GM19328 (cell line): ENCODE results near the gene HELB.
A peak's percentile ranks its signal among the peaks of the same experiment; 100 is the strongest.

Source experiments
- ATAC-seq: cut with Tn5 transposase; IDR thresholded peaks from one replicate; pipeline ENCODE4 v1.9.1; 2021; ENCODE audit warnings: mild to moderate bottlenecking, moderate library complexity; ENCODE audit not compliant: unreplicated experiment

The HELB gene

DNA sequence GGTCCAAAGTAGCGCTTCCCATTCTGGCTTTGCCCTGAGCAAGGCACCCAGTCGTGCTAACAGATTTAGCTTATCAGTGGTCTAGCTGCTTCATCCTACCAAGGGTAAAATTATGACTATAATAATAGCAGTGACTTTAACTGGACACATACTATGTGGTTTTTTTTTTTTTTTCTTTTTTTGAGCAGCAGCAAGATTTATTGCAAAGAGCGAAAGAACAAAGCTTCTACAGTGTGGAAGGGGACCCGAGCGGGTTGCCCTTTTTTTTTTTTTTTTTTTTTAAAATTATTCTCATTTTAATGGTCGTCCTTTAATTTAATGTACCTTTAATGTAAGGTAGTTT is 505 bp downstream of the HELB start:
- no peak for ATAC-seq

DNA sequence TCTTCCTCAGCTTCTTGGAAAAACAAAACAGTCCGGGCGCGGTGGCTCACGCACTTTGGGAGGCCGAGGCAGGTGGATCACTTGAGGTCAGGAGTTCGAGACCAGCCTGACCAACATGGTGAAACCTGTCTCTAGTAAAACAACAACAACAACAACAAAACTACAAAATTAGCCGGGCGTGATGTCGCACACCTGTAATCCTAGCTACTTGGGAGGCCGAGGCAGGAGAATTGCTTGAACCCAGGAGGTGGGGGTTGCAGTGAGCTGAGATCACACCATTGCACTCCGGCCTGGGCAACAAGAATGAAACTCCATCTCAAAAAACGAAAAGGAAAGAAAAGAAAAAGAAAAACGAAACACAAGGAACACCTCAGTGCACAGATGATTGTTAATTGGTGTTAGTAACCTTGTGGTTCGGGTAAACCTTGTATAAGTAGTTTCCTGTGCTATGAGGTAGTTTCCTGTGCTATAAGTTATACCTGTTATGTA is 1.1 kb downstream of the HELB start:
- peak; percentile 34 for ATAC-seq

DNA sequence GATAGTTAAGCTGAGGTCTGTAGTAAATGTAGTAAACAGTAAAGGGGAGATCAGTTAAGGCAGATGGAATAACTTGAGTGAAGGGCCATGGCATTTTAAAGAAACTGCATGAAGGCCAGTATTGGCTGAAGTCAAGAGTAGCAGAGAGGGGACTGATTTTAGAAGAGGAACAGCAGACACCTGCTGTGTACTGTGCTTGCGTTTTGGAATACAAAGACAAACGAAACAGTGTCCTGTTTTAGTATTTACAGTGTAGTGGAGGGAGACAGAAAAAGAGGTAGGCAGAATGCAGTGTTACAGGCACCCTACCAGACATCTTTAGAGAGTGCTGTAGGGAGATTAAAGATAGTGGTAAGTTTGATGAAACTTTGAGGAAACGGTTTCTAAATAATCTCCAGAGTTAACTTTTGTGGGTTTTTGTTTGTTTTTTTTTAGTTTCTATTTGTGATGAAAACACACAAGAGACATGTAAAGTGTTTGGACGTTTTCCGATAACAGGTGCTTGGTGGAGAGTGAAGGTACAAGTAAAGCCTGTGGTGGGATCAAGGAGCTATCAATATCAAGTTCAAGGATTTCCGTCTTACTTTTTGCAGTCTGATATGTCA is 2.1 kb downstream of the HELB start:
- ATAC-seq: no peak

DNA sequence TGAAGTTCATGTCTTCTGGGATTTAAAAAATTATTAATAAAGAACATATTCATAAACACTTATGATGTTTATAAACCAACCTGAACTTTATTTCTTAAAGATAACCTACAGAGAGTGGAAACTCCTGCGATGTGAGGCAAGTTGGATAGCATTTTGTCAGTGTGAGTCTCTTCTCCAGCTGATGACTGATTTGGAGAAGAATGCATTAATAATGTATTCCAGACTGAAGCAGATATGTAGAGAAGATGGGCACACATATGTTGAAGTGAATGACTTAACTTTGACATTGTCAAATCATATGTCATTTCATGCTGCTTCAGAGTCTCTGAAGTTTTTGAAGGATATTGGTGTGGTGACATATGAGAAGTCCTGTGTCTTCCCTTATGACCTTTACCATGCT is 7.3 kb downstream of the HELB start:
- ATAC-seq: no peak

DNA sequence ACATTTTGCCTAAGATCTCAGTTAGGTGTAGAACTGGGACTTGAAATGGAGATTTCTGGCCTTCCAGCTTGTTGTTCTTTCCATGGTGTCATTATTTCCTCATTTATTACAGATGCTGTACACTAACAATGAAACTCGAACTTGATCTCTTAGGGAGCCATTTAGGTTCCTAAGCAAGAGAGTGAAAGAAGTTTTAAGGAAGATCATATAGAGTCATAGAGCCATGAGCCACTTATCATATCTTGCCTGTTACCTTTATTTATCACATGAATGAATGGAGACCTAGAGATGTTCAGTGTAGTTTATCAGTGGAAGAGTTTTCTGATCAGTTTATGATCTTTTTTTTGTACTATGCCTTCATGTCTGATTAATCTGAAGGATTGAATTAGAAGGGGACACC is 9.9 kb downstream of the HELB start:
- ATAC-seq: no peak

DNA sequence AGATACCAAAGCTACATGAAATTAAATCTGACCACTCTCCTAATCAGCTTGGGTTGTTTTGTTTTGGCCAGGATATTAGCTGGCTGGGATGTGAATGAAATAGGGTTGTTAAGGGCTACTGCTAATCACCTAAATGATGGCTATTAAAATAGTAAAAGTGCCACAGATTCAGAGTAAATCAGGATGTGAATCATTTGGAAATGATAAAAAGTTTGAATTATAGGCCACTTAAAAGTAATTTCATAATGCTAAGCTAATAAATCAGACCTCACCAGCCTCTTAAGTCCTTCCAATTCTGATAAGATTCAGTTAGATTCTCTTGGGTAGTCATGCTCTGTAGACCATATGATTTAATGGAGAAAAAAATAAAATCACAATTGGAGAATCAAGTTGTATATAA is 12.0 kb downstream of the HELB start:
- ATAC-seq: no peak

DNA sequence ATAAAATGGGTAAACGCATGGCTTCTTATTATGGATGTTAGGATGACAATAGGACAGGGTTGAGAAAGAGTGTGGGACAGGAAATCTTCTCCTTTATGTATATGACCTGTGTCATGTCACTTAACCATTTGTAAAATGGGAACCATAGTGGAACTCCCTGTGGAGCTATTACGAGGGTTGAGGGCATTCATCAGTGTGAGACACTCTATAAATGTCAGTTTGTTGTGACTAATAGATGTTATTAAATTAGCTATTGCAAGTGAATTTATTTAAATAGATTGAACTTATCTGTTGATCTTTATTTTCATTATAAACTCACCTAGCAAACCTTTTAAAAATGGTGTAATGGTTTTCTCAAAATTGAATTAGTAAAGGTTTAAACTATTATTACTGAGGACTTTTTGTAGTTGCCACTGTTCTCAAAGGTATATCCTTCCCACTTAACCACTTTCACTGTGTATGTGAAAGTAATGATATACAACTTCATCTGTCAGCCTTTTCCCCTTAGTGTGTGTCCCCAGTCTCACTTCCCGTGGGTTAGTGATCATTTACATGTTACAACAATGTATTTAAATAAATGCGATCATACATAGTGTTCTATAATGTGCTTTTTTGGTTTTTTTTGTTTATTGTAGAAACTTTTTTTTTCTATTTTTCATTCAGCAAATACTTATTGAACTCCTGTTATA is 17.1 kb downstream of the HELB start:
- no peak for ATAC-seq

DNA sequence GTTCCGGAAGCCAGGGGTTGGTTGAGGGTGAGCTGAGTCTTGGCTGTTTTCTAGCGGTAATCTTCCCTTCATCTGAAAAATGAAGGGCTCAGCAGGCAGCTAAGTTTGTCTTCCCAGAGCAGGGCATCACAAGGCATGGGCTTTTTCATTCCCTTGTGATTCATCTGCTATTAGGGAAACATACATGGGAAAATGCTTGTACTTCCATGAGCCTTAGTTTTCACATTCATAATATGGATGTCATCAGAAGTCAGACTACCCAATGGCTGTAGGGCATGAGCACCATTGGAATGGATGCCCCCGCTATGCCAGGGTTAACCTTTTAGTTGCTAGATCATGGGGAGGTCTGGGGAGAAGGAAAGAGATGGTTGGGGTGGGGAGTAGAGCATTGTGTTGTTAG is 18.7 kb downstream of the HELB start:
- ATAC-seq: no peak

DNA sequence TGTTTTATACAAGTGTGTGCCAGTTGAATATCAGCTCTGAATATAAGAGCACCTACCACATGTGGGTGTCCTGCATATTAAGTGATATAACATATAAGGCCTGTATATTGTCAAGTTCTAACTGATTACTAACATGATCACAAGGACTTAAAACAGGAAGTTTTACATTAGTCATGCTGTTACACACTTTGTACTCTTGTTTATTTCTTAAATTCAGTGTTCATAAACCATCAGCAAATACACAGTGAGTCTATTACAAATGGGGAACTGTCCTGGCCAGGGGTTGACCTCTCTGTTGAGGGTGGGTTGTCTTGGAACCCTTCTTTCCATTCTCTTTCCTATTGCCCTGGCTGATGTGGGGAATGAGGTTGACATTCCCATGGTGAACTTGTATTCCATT is 19.1 kb downstream of the HELB start:
- ATAC-seq: no peak

DNA sequence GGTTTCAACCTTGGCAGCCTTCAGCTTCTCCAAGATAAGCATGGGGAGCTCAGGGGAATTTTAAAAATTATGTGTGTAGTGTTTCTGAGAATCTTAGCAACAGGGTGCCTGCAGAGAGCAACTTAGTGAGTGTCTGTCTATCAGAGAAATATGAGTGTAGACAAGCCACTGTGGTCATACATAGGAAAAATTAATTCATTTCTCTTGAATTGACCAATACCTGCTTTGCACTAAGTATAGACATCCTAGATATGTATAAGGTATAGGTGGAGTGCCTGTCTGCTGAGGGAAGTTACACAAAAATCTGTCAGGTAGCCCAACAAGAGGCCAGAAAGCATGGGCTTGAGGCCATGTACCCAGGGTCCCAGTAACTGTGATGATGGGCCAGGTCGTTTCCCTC is 20.7 kb downstream of the HELB start:
- ATAC-seq: no peak

DNA sequence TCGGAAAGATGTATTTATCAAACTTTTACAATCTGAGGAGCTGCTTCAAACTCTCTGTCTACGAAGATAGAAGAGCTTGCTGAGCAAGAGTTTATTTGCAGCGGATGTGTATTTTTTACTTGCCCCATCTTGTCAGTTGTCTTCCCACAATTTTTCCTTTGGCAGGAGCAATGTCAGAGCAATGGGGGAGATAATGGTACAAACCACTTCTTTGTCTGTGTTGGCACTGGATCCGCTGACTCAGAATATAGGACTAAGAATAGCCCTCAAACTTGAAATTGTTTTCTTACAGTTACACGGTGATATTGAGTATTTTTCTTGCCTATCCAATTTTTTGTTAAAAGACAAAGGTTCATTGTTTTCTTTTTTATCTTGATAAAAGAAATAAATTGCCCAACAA is 27.6 kb downstream of the HELB start:
- no peak for ATAC-seq

DNA sequence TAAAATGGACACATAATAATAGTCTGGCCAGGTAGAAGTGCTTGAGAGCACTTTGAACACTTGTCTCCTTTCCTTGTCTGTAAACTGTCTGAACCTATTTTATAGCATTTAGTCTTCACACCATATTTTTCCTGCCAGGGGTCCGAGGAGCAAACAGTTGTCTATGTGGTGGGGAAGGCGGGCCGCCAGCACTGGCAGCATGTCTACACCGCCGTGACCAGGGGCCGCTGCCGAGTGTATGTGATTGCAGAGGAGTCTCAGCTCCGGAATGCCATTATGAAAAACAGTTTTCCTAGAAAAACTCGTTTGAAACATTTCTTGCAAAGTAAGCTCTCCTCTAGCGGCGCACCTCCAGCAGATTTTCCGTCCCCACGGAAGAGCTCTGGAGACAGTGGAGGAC is 28.7 kb downstream of the HELB start:
- ATAC-seq: no peak

DNA sequence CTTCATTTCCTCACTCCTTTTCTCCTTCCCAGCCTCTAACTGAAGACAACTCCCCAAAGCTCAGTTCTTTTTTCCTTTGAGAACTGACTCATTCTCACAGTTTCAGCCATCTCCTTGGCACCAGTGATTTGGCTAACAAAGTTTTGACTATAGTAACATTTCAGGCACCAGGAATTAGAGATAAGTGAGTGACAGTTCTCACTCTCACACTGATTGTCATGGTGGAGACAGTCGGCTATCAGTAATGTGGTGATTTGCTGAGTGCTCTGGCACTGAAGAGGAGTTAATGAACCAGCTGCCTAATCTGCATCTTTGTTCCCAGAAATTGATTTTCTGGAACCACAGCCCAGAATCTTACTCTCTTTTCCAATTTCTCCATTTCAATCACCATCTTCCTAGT is 29.5 kb downstream of the HELB start:
- no peak for ATAC-seq

DNA sequence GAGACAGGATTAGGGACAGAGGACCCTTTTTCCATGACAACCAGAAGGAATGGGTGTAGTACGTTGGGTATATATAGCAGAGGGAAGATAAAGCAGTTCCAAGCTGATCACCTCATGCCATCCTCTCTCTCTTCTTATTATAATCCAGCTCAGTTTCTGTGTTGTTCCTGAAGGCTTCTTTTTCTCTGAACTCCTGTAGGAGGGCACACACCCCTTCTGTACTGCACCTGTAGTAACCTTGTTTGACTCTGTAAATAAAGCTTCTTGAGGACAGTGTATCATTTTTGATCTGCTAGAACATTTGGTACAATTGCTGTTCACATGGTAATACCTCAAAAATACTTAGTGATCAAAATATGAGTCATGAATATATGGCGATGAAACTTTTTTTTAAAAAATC is 33.5 kb downstream of the HELB start:
- ATAC-seq: no peak

DNA sequence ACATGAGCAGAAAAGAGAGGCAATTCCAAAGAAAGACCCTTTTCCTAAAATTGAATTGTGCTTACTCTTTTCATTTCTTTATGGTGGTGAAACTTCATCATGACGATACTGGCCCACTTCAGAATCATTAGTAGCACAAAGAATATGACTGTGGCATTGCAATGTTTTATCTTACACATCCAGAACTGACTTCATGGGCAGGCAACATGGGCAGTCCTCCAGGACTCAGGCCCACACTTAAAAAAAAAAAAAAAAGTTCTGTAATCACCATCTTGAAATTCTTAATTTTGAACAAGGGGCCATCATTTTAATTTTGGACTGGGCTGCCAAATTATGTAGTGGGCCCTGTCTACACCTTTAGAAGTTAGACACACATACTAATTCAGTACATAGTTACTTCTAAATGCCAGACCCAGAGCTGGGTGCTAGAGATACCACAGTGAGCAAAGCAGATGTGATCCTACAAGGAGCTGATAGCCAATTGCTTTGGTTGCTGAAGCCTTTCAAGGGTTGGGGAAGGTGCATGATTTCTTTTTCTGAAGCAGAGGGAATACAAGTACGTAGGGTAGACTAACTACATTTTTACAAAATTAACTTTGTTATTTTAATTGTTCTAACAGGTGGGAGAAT is 35.2 kb downstream of the HELB start:
- no peak for ATAC-seq

DNA sequence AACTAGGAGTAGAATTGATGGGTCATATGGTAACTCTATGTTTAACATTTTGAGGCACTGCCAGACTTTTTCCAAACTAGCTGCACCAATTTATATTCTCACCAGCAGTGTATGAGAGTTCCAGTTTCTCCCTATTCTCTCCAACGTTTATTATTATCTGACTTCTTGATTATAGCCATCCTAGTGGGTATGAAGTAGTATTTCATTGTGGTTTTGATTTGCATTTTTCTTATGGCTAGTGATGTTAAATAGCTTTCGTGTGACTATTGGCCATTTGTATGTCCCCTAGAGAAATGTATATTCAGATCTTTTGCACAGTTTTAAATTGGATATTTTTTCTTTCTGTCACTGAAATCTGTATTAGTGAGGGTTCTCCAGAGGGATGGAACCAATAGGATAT is 37.8 kb downstream of the HELB start:
- ATAC-seq: no peak

DNA sequence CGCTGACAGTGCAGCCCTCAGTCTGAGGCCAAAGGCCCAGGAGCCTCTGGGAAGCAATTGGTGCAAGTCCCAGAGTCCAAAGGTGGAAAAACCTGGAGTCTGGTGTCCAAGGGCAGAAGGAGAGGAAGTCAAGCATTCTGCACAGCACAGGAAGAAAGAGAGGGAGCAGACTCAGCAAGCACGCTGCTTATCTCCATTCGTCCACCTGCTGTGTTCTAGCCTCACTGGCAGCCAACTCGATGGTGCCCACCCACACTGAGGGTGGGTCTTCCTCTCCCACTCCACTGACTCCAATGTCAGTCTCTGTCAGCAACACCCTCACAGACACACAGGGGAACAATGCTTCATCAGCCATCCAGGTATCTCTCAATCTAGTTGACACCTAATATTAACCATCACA is 38.8 kb downstream of the HELB start:
- ATAC-seq: no peak

DNA sequence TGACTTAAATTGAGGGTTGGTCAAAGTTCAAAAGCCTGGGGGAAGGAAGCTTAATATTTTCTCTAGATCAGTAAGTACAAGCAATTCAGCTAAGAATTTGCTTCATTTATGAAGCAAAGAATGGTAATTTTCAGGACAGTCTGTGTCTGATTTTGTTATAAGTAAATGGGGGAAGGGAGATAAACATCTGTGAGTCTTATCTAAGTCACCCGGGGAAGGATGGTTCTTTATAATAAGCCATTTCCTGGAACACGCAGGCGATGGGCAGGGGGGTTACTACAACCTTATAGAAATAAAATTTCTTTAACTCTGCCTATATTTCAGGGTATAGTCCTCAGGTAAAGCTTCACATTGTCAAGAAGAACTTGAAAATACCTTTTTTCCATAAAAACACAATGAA is 42.9 kb downstream of the HELB start:
- no peak for ATAC-seq

DNA sequence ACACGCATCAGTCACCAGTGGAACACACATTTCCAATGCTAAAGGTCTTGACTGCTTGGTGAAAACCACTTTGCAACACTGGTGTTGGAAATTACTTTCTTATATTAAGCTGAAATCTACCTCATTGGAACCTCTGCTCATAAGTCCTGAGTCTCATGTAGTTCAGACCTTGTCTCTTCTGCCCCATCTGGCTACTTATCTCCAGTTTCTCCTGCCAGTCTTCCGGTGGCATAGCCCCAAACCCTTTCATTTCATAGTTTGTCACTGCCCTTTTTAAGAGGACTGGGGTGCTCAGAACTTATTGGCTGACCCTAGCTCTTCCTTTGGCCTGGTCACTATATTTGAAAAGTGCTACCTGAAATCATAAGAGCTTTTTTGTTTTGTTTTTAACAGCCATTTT is 43.7 kb downstream of the HELB start:
- ATAC-seq: no peak

DNA sequence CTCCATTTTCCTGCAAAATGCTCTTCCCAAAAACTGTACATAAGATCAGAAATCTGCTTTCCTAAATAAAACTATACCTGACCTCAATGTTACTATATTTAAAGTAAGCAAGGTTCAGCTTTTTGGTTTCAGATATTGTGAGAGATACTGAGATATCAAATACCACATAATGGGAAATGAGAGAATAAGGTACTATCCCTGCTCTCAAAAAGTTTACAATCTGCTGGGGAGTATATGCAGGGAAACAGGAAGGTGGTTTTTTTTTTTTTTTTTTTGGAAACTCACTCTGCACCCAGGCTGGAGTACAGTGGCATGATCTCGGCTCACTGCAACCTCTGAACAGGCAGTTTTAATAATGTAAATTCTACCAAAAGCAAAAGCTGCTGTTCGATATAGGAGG is 49.0 kb downstream of the HELB start:
- no peak for ATAC-seq

DNA sequence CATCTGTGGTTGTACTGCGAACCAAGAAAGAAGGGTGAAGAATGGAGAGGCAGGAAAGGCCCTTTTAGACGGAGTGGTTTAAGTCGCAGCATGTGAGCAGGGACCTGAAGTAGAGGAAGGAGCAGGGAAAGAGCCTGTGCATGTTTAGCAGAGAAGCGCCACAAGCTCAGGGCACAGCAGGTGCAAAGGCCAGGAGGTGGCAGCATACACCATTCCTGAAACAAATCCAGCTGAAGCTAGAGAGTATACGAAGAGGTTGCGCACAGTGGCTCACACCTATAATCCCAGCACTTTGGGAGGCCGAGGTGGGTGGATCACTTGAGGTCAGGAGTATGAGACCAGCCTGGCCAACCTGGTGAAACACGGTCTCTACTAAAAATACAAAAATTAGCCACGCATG is 49.9 kb downstream of the HELB start:
- ATAC-seq: no peak

DNA sequence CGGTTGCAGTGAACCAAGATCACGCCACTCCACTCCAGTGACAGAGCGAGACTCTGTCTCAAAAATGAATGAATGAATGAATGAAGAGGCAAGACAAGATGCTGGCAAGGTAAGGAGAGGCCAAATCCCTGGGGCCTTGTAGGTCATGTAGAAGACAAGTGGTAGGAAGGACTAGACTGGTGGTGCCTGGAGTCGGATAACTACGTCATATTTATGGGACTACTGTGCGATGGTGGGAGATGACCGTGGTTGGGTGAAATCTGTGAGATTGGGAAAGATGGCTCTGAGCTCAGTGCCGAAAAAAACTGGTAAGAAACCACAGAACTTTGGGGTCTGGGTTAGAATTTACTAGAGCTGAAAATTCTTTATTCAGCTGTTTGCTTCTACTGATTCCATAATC is 50.6 kb downstream of the HELB start:
- no peak for ATAC-seq

DNA sequence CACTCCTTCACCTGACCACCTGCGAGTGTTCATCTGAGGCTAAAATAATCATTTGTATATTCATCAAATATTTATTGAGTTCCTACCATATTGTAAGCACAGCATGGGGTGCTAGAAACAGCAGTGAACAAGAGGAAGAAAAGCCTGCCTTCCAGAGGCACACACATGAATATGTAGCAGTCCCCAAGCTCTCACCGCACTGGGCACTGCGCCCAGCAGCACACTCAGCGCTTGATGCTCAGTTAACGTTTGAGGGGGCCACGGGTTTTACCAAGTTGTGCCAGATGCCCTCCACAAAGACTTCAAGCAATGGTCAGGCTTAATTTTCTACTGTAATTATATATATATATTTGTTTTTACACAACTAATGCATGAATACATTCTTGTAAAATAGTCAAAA is 52.0 kb downstream of the HELB start:
- no peak for ATAC-seq
